ENCODE data around the gene ZNF253. TPM values are rescaled to one million over a fixed set of nuclear protein-coding genes. Genes with fewer than 3 reads are reported as not detected.

Gene ZNF253
- total RNA-seq, 6 experiments from 2014 or later, result 2.9 to 4.4 (median 3.5) TPM

- no peak overlapping the region for H3K27ac Mint-ChIP-seq
- H3K9me3 Mint-ChIP-seq, result peaks cover 78% of the 10 kb centered on the region
- DNase-seq, result no peak
- no peaks in the 10 kb centered on the region for H3K4me1 Mint-ChIP-seq (ENCODE audit: low read depth)
- no peak overlapping the region for H3K4me3 Mint-ChIP-seq
- TF ChIP-seq CTCF (IDR thresholded peaks at IDR 0.05), result no peak
- H3K27me3 Mint-ChIP-seq (ENCODE audit: insufficient read depth), result no peaks in the 10 kb centered on the region
- peaks cover 33% of the 10 kb centered on the region for H3K36me3 Mint-ChIP-seq (ENCODE audit: low read depth)
Observed at GRCh38 chr19:19938449-19938848, 72.8 kb downstream of the ZNF253 start.

GRCh38 chr19:19943848-19944582, 78.3 kb downstream of the ZNF253 start:
- no peak overlapping the region for H3K27ac Mint-ChIP-seq
- 0 out of 2 replicates have a peak, but pooled peaks cover 5% of the 10 kb centered on the region for H3K36me3 Mint-ChIP-seq (ENCODE audit: low read depth)
- peaks cover 46% of the 10 kb centered on the region for H3K9me3 Mint-ChIP-seq
- H3K27me3 Mint-ChIP-seq (ENCODE audit: insufficient read depth), result no peaks in the 10 kb centered on the region; the same call in 1 of the 2 replicates
- TF ChIP-seq CTCF (IDR thresholded peaks at IDR 0.05), result no peak
- no peak overlapping the region for H3K4me3 Mint-ChIP-seq
- no peak for DNase-seq
- no peaks in the 10 kb centered on the region for H3K4me1 Mint-ChIP-seq (ENCODE audit: low read depth)

Other genes starting within 250 kb of the ZNF253 start
- gene PBX4, start 247.2 kb upstream of the ZNF253 start, total RNA-seq (2021; fragmentation: NEBNext Ultra II Directional; extraction: Animal tissue kit (Norgen Biotek cat#: 25700)), result under 1 TPM in 5 of 6 experiments, not detected in 1; 0.23 to 0.40 (median 0.30) TPM
- gene LPAR2, start 237.7 kb upstream of the ZNF253 start, total RNA-seq (2021; fragmentation: NEBNext Ultra II Directional; extraction: Animal tissue kit (Norgen Biotek cat#: 25700)), result 1 to 10 TPM; 2.6 to 4.2 (median 3.2) TPM
- 10 to 100 TPM; 11.5 to 16.7 (median 13.9) TPM for gene GMIP, start 222.2 kb upstream of the ZNF253 start, total RNA-seq (2021; fragmentation: NEBNext Ultra II Directional; extraction: Animal tissue kit (Norgen Biotek cat#: 25700))
- gene ATP13A1, start 202.2 kb upstream of the ZNF253 start, total RNA-seq (2021; fragmentation: NEBNext Ultra II Directional; extraction: Animal tissue kit (Norgen Biotek cat#: 25700)), result 10 to 100 TPM; 56.5 to 76.3 (median 61.3) TPM
- gene ZNF101, start 197.0 kb upstream of the ZNF253 start, total RNA-seq (2021; fragmentation: NEBNext Ultra II Directional; extraction: Animal tissue kit (Norgen Biotek cat#: 25700)), result 1 to 10 TPM; 6.8 to 8.5 (median 7.2) TPM
- gene ZNF14, start 132.8 kb upstream of the ZNF253 start, total RNA-seq (2021; fragmentation: NEBNext Ultra II Directional; extraction: Animal tissue kit (Norgen Biotek cat#: 25700)), result 1 to 10 TPM; 2.2 to 3.1 (median 2.8) TPM
- gene ZNF506, start 44.1 kb upstream of the ZNF253 start, total RNA-seq (2021; fragmentation: NEBNext Ultra II Directional; extraction: Animal tissue kit (Norgen Biotek cat#: 25700)), result 1 to 10 TPM in 4 of 6 experiments, under 1 TPM in 2; 0.50 to 5.4 (median 4.5) TPM
- 1 to 10 TPM; 3.2 to 4.9 (median 4.2) TPM for gene ZNF93, start 35.1 kb downstream of the ZNF253 start, total RNA-seq (2021; fragmentation: NEBNext Ultra II Directional; extraction: Animal tissue kit (Norgen Biotek cat#: 25700))
- 1 to 10 TPM; 2.1 to 4.7 (median 3.4) TPM for gene ZNF682, start 173.6 kb downstream of the ZNF253 start, total RNA-seq (2021; fragmentation: NEBNext Ultra II Directional; extraction: Animal tissue kit (Norgen Biotek cat#: 25700))
- gene ZNF90, start 212.1 kb downstream of the ZNF253 start, total RNA-seq (2021; fragmentation: NEBNext Ultra II Directional; extraction: Animal tissue kit (Norgen Biotek cat#: 25700)), result 1 to 10 TPM in 5 of 6 experiments, under 1 TPM in 1; 0.74 to 1.6 (median 1.2) TPM